SK-N-SH (cell line): ENCODE data around the gene UBAC2. TPM values are rescaled to one million over a fixed set of nuclear protein-coding genes. Genes with fewer than 3 reads are reported as not detected.
A peak's percentile ranks its signal among the peaks of the same experiment; 100 is the strongest.

Experiments used
- CTCF ChIA-PET: fragments of 300-600, 350-600 bp; formaldehyde crosslinking; extraction: SDS; loops from one replicate; lab custom pipeline; 2021; lab: Yijun Ruan, JAX
- POLR2A ChIA-PET: fragments of 350-600 bp; sonication (Branson Sonifier 250); formaldehyde crosslinking; extraction: SDS; loops from one replicate; lab custom pipeline; 2020; ENCODE audit warnings: antibody characterized with exemption, inconsistent platforms; lab: Yijun Ruan, JAX
- DNase-seq: peaks from one replicate; pipeline ENCODE4 v3.0.0; 2012
- H2AFZ ChIP-seq: fragments of 200-600 bp; sonication (generic); 2 replicates; pipeline ENCODE4 v1.8.1; 2016; ENCODE audit warnings: antibody characterized with exemption, mild to moderate bottlenecking, low read depth
- H3F3A ChIP-seq: fragments of 200-600 bp; sonication (generic); replicated peaks from 2 replicates; pipeline ENCODE3; 2016; ENCODE audit warnings: antibody characterized with exemption, mild to moderate bottlenecking; ENCODE audit not compliant: insufficient read depth
- H3K27ac ChIP-seq, 2 experiments: fragments of 200-500 bp in 1 of 2; fragments of 200-600 bp in 1 of 2; sonication (Bioruptor generic) in 1 of 2; sonication (generic), shearing (Covaris generic) in 1 of 2; 2 replicates each; pipeline versions ENCODE4 v1.5.1 to v1.6.1; 2014 to 2016; ENCODE audit warnings: low read depth in 2 of 2, inconsistent platforms in 1 of 2, low read length in 1 of 2, mild to moderate bottlenecking in 1 of 2, mixed read lengths in 1 of 2
- H3K27me3 ChIP-seq: fragments of 200-600 bp; sonication (generic), shearing (Covaris generic); 2 replicates; pipeline ENCODE4 v1.6.1; 2016; ENCODE audit warnings: mixed run types; ENCODE audit not compliant: insufficient read depth
- H3K36me3 ChIP-seq, 2 experiments: fragments of 200-500 bp in 1 of 2; fragments of 200-600 bp in 1 of 2; sonication (Bioruptor generic) in 1 of 2; sonication (generic) in 1 of 2; replicated peaks in 1 of 2; 2 replicates each; pipeline versions ENCODE3 to v1.5.1; 2014 to 2016; ENCODE audit warnings: low read length in 1 of 2, mild to moderate bottlenecking in 1 of 2; ENCODE audit not compliant: insufficient read depth in 2 of 2, control insufficient read depth in 1 of 2
- H3K4me1 ChIP-seq, 2 experiments: fragments of 200-500 bp in 1 of 2; fragments of 200-600 bp in 1 of 2; sonication (Bioruptor generic) in 1 of 2; sonication (generic), shearing (Covaris generic) in 1 of 2; 2 replicates each; pipeline versions ENCODE4 v1.5.1 to v1.6.1; 2014 to 2016; ENCODE audit warnings: low read depth in 1 of 2, low read length in 1 of 2, mixed run types in 1 of 2; ENCODE audit not compliant: insufficient read depth in 2 of 2, control insufficient read depth in 1 of 2
- H3K4me2 ChIP-seq: fragments of 200-600 bp; sonication (generic), shearing (Covaris generic); 2 replicates; pipeline ENCODE4 v1.6.1; 2017; ENCODE audit warnings: mixed run types
- H3K4me3 ChIP-seq, 2 experiments: fragments of 200-500 bp in 1 of 2; fragments of 200-600 bp in 1 of 2; sonication (Bioruptor generic) in 1 of 2; sonication (generic), shearing (Covaris generic) in 1 of 2; 2 replicates each; pipeline versions ENCODE4 v1.5.1 to v1.8.1; 2014 to 2016; ENCODE audit warnings: low read depth in 2 of 2, inconsistent platforms in 1 of 2, low read length in 1 of 2, mild to moderate bottlenecking in 1 of 2, mixed read lengths in 1 of 2, moderate library complexity in 1 of 2
- H3K79me2 ChIP-seq: fragments of 200-600 bp; sonication (generic); 2 replicates; pipeline ENCODE4 v1.8.1; 2017; ENCODE audit warnings: mild to moderate bottlenecking; ENCODE audit not compliant: insufficient read depth
- H3K9ac ChIP-seq: fragments of 200-600 bp; sonication (generic); 2 replicates; pipeline ENCODE4 v1.6.1; 2017; ENCODE audit warnings: mixed run types
- H3K9me2 ChIP-seq: fragments of 200-600 bp; sonication (generic); 2 replicates; pipeline ENCODE4 v1.6.1; 2017; ENCODE audit warnings: mixed run types
- H3K9me3 ChIP-seq: fragments of 200-600 bp; sonication (generic); 2 replicates; pipeline ENCODE4 v1.6.1; 2017; ENCODE audit warnings: mixed run types, mild to moderate bottlenecking, moderate library complexity
- H4K20me1 ChIP-seq: fragments of 200-600 bp; sonication (generic); 2 replicates; pipeline ENCODE4 v1.6.1; 2017; ENCODE audit warnings: mild to moderate bottlenecking, mixed run types; ENCODE audit not compliant: insufficient read depth
- EZH2phosphoT487 ChIP-seq: fragments of 200-600 bp; sonication (generic); IDR thresholded peaks from 2 replicates; pipeline ENCODE4 v1.6.1; 2017; ENCODE audit warnings: low read depth, mixed run types, mild to moderate bottlenecking, antibody characterized with exemption, moderate library complexity, borderline replicate concordance
- FOSL2 ChIP-seq: IDR thresholded peaks from 2 replicates; pipeline ENCODE4 v1.4.0; 2012; ENCODE audit warnings: low read depth, mild to moderate bottlenecking, moderate library complexity, borderline replicate concordance
- FOXJ3 ChIP-seq: sonication (generic); formaldehyde crosslinking; IDR thresholded peaks from 2 replicates; pipeline ENCODE4 v1.5.1; 2020; ENCODE audit warnings: mild to moderate bottlenecking, missing genetic modification reagents
- FOXM1 ChIP-seq: IDR thresholded peaks from 2 replicates; pipeline ENCODE4 v1.4.0; 2012; ENCODE audit warnings: low read depth, mild to moderate bottlenecking
- GABPA ChIP-seq: IDR thresholded peaks from 2 replicates; pipeline ENCODE4 v1.4.0; 2012; ENCODE audit warnings: low read depth, mild to moderate bottlenecking
- GATA2 ChIP-seq: sonication (generic); formaldehyde crosslinking; IDR thresholded peaks from 2 replicates; pipeline ENCODE4 v1.5.0; 2020; ENCODE audit warnings: mild to moderate bottlenecking, missing genetic modification reagents
- MXI1 ChIP-seq: IDR thresholded peaks from 2 replicates; pipeline ENCODE4 v1.6.1; 2012; ENCODE audit warnings: mild to moderate bottlenecking, low read depth, low read length, improper control_type of control experiment
- RAD21 ChIP-seq: IDR thresholded peaks from 2 replicates; pipeline ENCODE4 v1.6.1; 2012; ENCODE audit warnings: mild to moderate bottlenecking, low read length
- SMC3 ChIP-seq: IDR thresholded peaks from 2 replicates; pipeline ENCODE4 v1.6.1; 2012; ENCODE audit warnings: low read depth, low read length, improper control_type of control experiment
- TAF1 ChIP-seq: IDR thresholded peaks from 2 replicates; pipeline ENCODE4 v1.6.1; 2012; ENCODE audit warnings: low read depth, mild to moderate bottlenecking, low read length, moderate library complexity, borderline replicate concordance
- TCF12 ChIP-seq: IDR thresholded peaks from 2 replicates; pipeline ENCODE4 v1.4.0; 2012
- USF2 ChIP-seq: fragments of 150-350 bp; IDR thresholded peaks from 2 replicates; pipeline ENCODE4 v1.6.1; 2017; ENCODE audit warnings: antibody characterized with exemption, low read length, low read depth, borderline replicate concordance
- WGBS: methylation state at CpG from one replicate; pipeline ENCODE4 v1.1.6; 2017; ENCODE audit warnings: low lambda C conversion rate; 5-methylcytosine and 5-hydroxymethylcytosine counted together
- polyA plus RNA-seq, 3 experiments: library from polyadenylated mRNA; depleted of rRNA; stranded (reverse); fragments of >200 nt; gene quantifications; 2 replicates each; pipeline ENCODE4 v1.2.3, GENCODE V29; 2012
- TF ChIP-seq, protein P1 (sequence below): IDR thresholded peaks from 2 replicates; pipeline ENCODE4 v1.4.0; 2012; ENCODE audit warnings: low read depth

UBAC2 gene
- polyA plus RNA-seq, 1 of the 3 experiments (the other 2 are of a cell fraction) = 79.0 TPM

DNA sequence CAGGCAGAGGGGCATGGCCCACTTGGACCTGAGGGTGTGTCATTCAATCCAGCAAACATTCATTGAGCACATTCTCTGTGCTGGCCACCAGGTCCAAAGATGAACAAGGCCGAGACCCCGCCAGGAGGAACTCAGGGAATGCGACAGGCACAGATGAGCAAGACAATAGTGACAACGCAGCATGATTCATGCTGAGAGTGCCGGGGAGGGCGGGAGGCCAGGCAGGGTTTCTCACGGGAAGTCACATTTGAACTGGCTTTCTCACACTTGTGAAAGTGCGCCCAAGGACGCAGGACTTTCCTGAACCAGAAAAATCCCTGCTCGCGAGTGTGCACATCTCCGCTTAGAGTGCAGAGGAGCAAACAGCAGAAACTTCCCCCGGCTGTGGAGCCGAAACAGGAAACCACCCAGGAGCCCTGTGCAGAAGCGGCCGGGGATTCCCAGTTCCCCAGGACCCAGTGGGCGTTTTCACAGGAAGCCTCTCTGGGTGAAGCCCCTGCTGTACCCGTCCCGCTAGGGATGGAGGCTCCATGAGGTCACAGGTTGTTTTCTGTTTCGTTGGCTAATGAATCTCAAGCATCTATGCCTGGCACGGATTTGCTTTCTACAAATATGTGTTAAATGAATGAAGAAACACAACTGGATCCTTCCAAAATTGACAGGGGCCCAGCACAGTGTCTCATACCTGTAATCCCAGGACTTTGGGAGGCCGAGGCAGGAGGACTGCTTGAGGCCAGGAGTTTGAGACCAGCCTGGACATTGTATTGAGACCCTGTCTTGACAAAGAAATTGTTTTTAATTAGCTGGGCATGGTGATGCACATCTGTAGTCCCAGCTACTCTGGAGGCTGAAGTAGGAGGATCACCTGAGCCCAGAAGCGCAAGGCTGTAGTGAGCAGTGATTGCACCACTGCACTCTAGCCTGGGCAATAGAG is 232.2 kb downstream of the UBAC2 start:
- H3K36me3 ChIP-seq = no peaks in the 10 kb centered on the region
- no peaks in the 10 kb centered on the region for H3K79me2 ChIP-seq
- H3K27ac ChIP-seq = peak overlapping the region in 1 of 2 experiments; percentile 34; a peak in 2 of 4 replicates
- H3K9me3 ChIP-seq = no peaks in the 10 kb centered on the region
- WGBS = 57% methylated on average over 23 of the region's 23 CpGs
- peak overlapping the region; percentile 70 for H2AFZ ChIP-seq
- H3K9me2 ChIP-seq = no peaks in the 10 kb centered on the region
- H3K4me3 ChIP-seq = no peak overlapping the region
- no peak overlapping the region for H3K9ac ChIP-seq
- no peaks in the 10 kb centered on the region for H3K27me3 ChIP-seq
- no peak for DNase-seq
- TF ChIP-seq FOXM1 (no peak), MXI1 (no peak), FOSL2 (peak; percentile 52; the same call in 1 of the 2 replicates), EZH2phosphoT487 (no peak), GABPA (no peak), SMC3 (no peak)
- TF ChIP-seq, protein P1, sequence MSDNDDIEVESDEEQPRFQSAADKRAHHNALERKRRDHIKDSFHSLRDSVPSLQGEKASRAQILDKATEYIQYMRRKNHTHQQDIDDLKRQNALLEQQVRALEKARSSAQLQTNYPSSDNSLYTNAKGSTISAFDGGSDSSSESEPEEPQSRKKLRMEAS = 0 out of 2 replicates have a peak, but pooled peaks have one; percentile 13
- TF ChIP-seq, all 33 proteins: peak for 2
- ChIA-PET POLR2A (no interaction called here), CTCF (interaction anchor here (1.0 to 8.4 kb wide), 4 partner anchors 8 to 256 kb away, joined by 4 to 249 read pairs (median 10); no protein-coding TSS in a partner anchor)
- Histone ChIP-seq H4K20me1 (no peaks in the 10 kb centered on the region), H3K4me2 (no peak overlapping the region), H3F3A (no peaks in the 10 kb centered on the region), H3K4me1 (peaks cover 3% of the 10 kb centered on the region in 2 experiments; a peak in 2 of 4 replicates)

GRCh38 chr13:99433543-99434075 is 233.0 kb downstream of the UBAC2 start:
- Histone ChIP-seq H3K36me3 (no peaks in the 10 kb centered on the region), H3K9me3 (no peaks in the 10 kb centered on the region), H2AFZ (no peak overlapping the region), H3K4me3 (no peak overlapping the region), H3K27ac (no peak overlapping the region), H3K9me2 (no peaks in the 10 kb centered on the region), H3K27me3 (peaks cover 2% of the 10 kb centered on the region; the same call in 1 of the 2 replicates), H3K9ac (no peak overlapping the region), H3F3A (no peaks in the 10 kb centered on the region), H3K79me2 (no peaks in the 10 kb centered on the region), H3K4me1 (peaks cover 3% of the 10 kb centered on the region in 2 experiments; a peak in 2 of 4 replicates), H3K4me2 (no peak overlapping the region), H4K20me1 (no peaks in the 10 kb centered on the region)
- TF ChIP-seq GATA2 (CRISPR knock-in tag) (no peak), EZH2phosphoT487 (no peak), FOXJ3 (CRISPR knock-in tag) (no peak), RAD21 (no peak), USF2 (no peak), TCF12 (no peak), TAF1 (no peak), FOXM1 (no peak)
- CTCF ChIA-PET = interaction anchor here (1.0 to 8.4 kb wide), 4 partner anchors 9 to 257 kb away, joined by 4 to 249 read pairs (median 10); no protein-coding TSS in a partner anchor
- DNase-seq = no peak
- WGBS = 92% methylated on average over 7 of the region's 8 CpGs
- POLR2A ChIA-PET = no interaction called here
